ENCODE results near the gene ZSWIM3. TPM values are rescaled to one million over a fixed set of nuclear protein-coding genes. Genes with fewer than 3 reads are reported as not detected.

ZSWIM3 gene
- total and polyA plus RNA-seq, 2 of the 13 experiments (the other 11 are each of a cell fraction or from before 2014, with no cell fraction given) = 5.2 to 5.8 TPM

DNA sequence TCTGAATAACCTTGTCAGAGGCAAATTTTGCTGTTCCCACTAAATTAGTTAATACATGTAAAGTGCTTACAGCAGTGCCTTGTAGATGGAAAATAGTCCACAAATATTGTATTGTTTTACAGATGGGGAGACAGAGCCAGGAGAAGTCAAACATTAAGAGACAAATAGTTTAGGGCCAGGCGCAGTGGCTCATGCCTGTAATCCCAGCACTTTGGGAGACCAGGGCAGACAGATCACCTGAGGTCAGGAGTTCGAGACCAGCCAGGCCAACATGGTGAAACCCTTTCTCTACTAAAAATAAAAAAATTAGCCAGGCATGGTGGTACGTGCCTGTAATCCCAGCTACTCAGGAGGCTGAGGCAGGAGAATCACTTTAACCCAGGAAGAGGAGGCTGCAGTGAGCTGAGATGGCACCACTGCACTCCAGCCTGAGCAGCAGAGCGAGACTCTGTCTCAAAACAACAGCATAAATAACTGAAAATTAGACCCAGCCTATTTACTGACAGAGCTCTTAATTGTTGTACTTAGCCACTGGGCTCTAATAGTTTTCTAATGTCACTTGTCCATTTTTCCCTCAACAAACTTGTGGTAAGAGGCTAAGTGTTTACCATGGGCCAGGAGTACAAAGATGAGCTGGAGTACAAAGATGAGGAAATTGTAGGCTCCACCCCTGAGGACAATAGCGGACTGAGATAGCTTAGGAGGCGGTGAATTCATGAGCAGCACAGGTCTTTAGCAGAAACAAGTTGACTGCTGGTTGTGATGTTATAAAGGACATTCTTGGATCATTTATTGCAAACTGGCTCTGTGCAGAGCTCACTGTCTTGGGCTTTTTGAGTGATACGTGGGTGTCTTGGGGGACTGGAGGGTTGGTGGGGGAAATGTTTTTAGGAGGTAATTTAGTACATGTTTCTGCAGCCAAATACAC is 6.4 kb downstream of the ZSWIM3 start (continued):
- TF ChIP-seq NPAS2 (CRISPR knock-in tag; IDR thresholded peaks at IDR 0.05; ENCODE audit: borderline replicate concordance) = no peak
- TF ChIP-seq ZFP1 (CRISPR knock-in tag; IDR thresholded peaks at IDR 0.05) = no peak
- TF ChIP-seq, protein P1, sequence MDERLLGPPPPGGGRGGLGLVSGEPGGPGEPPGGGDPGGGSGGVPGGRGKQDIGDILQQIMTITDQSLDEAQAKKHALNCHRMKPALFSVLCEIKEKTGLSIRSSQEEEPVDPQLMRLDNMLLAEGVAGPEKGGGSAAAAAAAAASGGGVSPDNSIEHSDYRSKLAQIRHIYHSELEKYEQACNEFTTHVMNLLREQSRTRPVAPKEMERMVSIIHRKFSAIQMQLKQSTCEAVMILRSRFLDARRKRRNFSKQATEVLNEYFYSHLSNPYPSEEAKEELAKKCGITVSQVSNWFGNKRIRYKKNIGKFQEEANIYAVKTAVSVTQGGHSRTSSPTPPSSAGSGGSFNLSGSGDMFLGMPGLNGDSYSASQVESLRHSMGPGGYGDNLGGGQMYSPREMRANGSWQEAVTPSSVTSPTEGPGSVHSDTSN (CRISPR knock-in tag; IDR thresholded peaks at IDR 0.05) = no peak
- TF ChIP-seq REPIN1 (CRISPR knock-in tag; IDR thresholded peaks at IDR 0.05; ENCODE audit: borderline replicate concordance, low read depth) = peak; percentile 26; the same call in 1 of the 2 replicates
- TF ChIP-seq ZNF329 (CRISPR knock-in tag; IDR thresholded peaks at IDR 0.05; ENCODE audit: low read depth) = no peak
- TF ChIP-seq, protein P2, sequence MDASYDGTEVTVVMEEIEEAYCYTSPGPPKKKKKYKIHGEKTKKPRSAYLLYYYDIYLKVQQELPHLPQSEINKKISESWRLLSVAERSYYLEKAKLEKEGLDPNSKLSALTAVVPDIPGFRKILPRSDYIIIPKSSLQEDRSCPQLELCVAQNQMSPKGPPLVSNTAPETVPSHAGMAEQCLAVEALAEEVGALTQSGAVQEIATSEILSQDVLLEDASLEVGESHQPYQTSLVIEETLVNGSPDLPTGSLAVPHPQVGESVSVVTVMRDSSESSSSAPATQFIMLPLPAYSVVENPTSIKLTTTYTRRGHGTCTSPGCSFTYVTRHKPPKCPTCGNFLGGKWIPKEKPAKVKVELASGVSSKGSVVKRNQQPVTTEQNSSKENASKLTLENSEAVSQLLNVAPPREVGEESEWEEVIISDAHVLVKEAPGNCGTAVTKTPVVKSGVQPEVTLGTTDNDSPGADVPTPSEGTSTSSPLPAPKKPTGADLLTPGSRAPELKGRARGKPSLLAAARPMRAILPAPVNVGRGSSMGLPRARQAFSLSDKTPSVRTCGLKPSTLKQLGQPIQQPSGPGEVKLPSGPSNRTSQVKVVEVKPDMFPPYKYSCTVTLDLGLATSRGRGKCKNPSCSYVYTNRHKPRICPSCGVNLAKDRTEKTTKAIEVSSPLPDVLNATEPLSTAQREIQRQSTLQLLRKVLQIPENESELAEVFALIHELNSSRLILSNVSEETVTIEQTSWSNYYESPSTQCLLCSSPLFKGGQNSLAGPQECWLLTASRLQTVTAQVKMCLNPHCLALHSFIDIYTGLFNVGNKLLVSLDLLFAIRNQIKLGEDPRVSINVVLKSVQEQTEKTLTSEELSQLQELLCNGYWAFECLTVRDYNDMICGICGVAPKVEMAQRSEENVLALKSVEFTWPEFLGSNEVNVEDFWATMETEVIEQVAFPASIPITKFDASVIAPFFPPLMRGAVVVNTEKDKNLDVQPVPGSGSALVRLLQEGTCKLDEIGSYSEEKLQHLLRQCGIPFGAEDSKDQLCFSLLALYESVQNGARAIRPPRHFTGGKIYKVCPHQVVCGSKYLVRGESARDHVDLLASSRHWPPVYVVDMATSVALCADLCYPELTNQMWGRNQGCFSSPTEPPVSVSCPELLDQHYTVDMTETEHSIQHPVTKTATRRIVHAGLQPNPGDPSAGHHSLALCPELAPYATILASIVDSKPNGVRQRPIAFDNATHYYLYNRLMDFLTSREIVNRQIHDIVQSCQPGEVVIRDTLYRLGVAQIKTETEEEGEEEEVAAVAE (CRISPR knock-in tag; IDR thresholded peaks at IDR 0.05; ENCODE audit: borderline replicate concordance) = no peak
- TF ChIP-seq, protein P3, sequence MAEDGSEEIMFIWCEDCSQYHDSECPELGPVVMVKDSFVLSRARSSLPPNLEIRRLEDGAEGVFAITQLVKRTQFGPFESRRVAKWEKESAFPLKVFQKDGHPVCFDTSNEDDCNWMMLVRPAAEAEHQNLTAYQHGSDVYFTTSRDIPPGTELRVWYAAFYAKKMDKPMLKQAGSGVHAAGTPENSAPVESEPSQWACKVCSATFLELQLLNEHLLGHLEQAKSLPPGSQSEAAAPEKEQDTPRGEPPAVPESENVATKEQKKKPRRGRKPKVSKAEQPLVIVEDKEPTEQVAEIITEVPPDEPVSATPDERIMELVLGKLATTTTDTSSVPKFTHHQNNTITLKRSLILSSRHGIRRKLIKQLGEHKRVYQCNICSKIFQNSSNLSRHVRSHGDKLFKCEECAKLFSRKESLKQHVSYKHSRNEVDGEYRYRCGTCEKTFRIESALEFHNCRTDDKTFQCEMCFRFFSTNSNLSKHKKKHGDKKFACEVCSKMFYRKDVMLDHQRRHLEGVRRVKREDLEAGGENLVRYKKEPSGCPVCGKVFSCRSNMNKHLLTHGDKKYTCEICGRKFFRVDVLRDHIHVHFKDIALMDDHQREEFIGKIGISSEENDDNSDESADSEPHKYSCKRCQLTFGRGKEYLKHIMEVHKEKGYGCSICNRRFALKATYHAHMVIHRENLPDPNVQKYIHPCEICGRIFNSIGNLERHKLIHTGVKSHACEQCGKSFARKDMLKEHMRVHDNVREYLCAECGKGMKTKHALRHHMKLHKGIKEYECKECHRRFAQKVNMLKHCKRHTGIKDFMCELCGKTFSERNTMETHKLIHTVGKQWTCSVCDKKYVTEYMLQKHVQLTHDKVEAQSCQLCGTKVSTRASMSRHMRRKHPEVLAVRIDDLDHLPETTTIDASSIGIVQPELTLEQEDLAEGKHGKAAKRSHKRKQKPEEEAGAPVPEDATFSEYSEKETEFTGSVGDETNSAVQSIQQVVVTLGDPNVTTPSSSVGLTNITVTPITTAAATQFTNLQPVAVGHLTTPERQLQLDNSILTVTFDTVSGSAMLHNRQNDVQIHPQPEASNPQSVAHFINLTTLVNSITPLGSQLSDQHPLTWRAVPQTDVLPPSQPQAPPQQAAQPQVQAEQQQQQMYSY (CRISPR knock-in tag; IDR thresholded peaks at IDR 0.05) = no peak
- TF ChIP-seq NR1H2 (CRISPR knock-in tag; IDR thresholded peaks at IDR 0.05; ENCODE audit: borderline replicate concordance, low read depth) = no peak
- TF ChIP-seq MTF1 (CRISPR knock-in tag; IDR thresholded peaks at IDR 0.05) = no peak
- no peak; the same call in 1 of the 2 replicates for TF ChIP-seq ZNF460 (CRISPR knock-in tag; IDR thresholded peaks at IDR 0.05; ENCODE audit: borderline replicate concordance)
- no peak for TF ChIP-seq AGO1 (IDR thresholded peaks at IDR 0.05; ENCODE audit: low read depth, low read length, poor library complexity, severe bottlenecking)
- no peak for TF ChIP-seq ZBTB8A (CRISPR knock-in tag; IDR thresholded peaks at IDR 0.05; ENCODE audit: borderline replicate concordance, low read depth)
- no peak for TF ChIP-seq ZNF761 (CRISPR knock-in tag; conservative IDR thresholded peaks at IDR 0.05)
- TF ChIP-seq ZMYM4 (CRISPR knock-in tag; IDR thresholded peaks at IDR 0.05) = peak; percentile 35; the same call in 1 of the 2 replicates
- TF ChIP-seq RCOR2 (CRISPR knock-in tag; IDR thresholded peaks at IDR 0.05) = peak; percentile 57; the same call in 1 of the 2 replicates
- TF ChIP-seq ZNF33A (CRISPR knock-in tag; IDR thresholded peaks at IDR 0.05; ENCODE audit: borderline replicate concordance) = no peak; the same call in 1 of the 2 replicates
- TF ChIP-seq, protein P4, sequence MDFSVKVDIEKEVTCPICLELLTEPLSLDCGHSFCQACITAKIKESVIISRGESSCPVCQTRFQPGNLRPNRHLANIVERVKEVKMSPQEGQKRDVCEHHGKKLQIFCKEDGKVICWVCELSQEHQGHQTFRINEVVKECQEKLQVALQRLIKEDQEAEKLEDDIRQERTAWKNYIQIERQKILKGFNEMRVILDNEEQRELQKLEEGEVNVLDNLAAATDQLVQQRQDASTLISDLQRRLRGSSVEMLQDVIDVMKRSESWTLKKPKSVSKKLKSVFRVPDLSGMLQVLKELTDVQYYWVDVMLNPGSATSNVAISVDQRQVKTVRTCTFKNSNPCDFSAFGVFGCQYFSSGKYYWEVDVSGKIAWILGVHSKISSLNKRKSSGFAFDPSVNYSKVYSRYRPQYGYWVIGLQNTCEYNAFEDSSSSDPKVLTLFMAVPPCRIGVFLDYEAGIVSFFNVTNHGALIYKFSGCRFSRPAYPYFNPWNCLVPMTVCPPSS (IDR thresholded peaks at IDR 0.05) = no peak
- TF ChIP-seq ARNTL (CRISPR knock-in tag; IDR thresholded peaks at IDR 0.05) = no peak

Measured in HepG2 (cell line).